Left lung (tissue), 10 donors: ENCODE results near the gene BLOC1S3. TPM values are rescaled to one million over a fixed set of nuclear protein-coding genes. Genes with fewer than 3 reads are reported as not detected.

Experiments used
- ATAC-seq: fragments of 200-7000 bp; cut with Tn5 transposase; one replicate; pipeline ENCODE4 v1.9.1; 2020; ENCODE audit warnings: moderate library complexity
- DNase-seq, 4 donors: peaks; one replicate each; pipeline ENCODE4 v3.0.0-alpha.2; 2013 to 2020
- H3K27ac ChIP-seq, 2 donors: fragments of 200-600 bp; sonication (generic) in 1 of 2; one replicate each; pipeline versions ENCODE4 v1.5.0 to v1.8.0; 2020 to 2021
- H3K27me3 ChIP-seq, 2 donors: fragments of 200-600 bp; sonication (generic) in 1 of 2; one replicate each; pipeline versions ENCODE4 v1.5.0 to v1.8.0; 2020 to 2021
- H3K36me3 ChIP-seq, 2 donors: fragments of 200-600 bp; sonication (generic) in 1 of 2; one replicate each; pipeline versions ENCODE4 v1.5.0 to v1.8.0; 2020 to 2021
- H3K4me1 ChIP-seq, 2 donors: fragments of 200-600 bp; one replicate each; pipeline ENCODE4 v1.8.0; 2021
- H3K4me3 ChIP-seq, 2 donors: fragments of 200-600 bp; sonication (generic) in 1 of 2; one replicate each; pipeline versions ENCODE4 v1.5.0 to v1.8.0; 2020 to 2021; ENCODE audit warnings: mild to moderate bottlenecking in 1 of 2
- H3K9me3 ChIP-seq, 2 donors: fragments of 200-600 bp; sonication (generic) in 1 of 2; one replicate each; pipeline versions ENCODE4 v1.5.0 to v1.8.0; 2020 to 2021
- intact Hi-C, 2 donors: fragments of 100-400 bp; cut with DNase I; formaldehyde crosslinking; loops; one replicate each; pipeline versions ENCODE4 v1.11.2 to v1.14.2; 2022
- polyA plus RNA-seq, 6 donors: library from polyadenylated mRNA; unstranded; fragments of 120-200 nt; gene quantifications; one replicate each; pipeline ENCODE4 v1.2.1, GENCODE V29; 2013; ENCODE audit not compliant: insufficient read length in 6 of 6
- total RNA-seq, 2 donors: library from RNA; stranded (reverse); fragmentation: NEBNext Ultra II Directional; extraction: Animal tissue kit (Norgen Biotek cat#: 25700); gene quantifications; one replicate each; pipeline ENCODE4 v1.2.1, GENCODE V29; 2021
- TF ChIP-seq, protein P1 (sequence below), 2 donors: fragments of 200-600 bp; sonication (generic) in 1 of 2; IDR thresholded peaks; one replicate each; pipeline versions ENCODE4 v1.5.0 to v1.8.0; 2021; ENCODE audit warnings: antibody characterized with exemption in 2 of 2
- donor health status: DM: no; HTN: yes; CAD: no.
- donor health status: DM: no; HTN: no; CAD: no.

The BLOC1S3 gene
- total and polyA plus RNA-seq, 8 donors, result 7.8 to 15.8 (median 9.8) TPM

DNA sequence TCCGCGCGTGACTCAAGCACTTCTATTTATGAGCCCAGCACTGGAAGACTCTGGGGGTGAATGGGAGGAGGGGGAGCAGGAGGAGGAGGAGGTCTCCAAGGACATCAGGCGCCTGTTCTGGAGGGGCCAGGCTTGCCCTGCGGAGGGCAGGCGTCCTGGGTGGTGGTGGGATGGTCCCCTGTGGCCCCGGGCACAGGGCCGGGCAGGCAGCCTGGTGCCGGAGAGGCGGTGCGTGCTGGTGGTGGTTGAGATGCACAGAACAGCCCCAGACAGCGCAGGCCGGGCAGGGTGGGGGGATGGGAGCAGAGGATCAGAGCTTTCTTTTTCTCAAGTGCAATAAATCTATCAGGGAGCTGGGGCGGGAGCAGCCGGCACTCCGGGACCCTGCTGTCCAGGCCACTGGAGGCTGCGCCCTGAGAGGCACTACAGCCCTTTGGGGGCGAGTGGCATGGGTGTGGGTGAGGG is 31.8 kb upstream of the BLOC1S3 start:
- Histone ChIP-seq H3K9me3 (no peaks in the 10 kb centered on the region), H3K27me3 (peaks cover 7 to 15% of the 10 kb centered on the region in 2 donors), H3K36me3 (peaks cover 0 to 68% of the 10 kb centered on the region in 2 donors), H3K4me3 (no peak overlapping the region), H3K4me1 (peaks cover under 1 to 2% of the 10 kb centered on the region in 2 donors), H3K27ac (no peak overlapping the region)
- DNase-seq (no peak), ATAC-seq (no peak)
- intact Hi-C loops, result no loop called here
- TF ChIP-seq, protein P1, sequence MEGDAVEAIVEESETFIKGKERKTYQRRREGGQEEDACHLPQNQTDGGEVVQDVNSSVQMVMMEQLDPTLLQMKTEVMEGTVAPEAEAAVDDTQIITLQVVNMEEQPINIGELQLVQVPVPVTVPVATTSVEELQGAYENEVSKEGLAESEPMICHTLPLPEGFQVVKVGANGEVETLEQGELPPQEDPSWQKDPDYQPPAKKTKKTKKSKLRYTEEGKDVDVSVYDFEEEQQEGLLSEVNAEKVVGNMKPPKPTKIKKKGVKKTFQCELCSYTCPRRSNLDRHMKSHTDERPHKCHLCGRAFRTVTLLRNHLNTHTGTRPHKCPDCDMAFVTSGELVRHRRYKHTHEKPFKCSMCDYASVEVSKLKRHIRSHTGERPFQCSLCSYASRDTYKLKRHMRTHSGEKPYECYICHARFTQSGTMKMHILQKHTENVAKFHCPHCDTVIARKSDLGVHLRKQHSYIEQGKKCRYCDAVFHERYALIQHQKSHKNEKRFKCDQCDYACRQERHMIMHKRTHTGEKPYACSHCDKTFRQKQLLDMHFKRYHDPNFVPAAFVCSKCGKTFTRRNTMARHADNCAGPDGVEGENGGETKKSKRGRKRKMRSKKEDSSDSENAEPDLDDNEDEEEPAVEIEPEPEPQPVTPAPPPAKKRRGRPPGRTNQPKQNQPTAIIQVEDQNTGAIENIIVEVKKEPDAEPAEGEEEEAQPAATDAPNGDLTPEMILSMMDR (IDR thresholded peaks at IDR 0.05), result no peak

GRCh38 chr19:45147835-45148676 is 30.5 kb upstream of the BLOC1S3 start:
- DNase-seq (no peak), ATAC-seq (no peak)
- TF ChIP-seq, protein P1 (IDR thresholded peaks at IDR 0.05), result no peak
- Histone ChIP-seq H3K27ac (no peak overlapping the region), H3K9me3 (no peaks in the 10 kb centered on the region), H3K36me3 (peaks cover 0 to 56% of the 10 kb centered on the region in 2 donors), H3K27me3 (peaks cover 20 to 28% of the 10 kb centered on the region in 2 donors), H3K4me3 (no peak overlapping the region), H3K4me1 (peaks cover 14% of the 10 kb centered on the region in 2 donors)
- intact Hi-C loops, result no loop called here

DNA sequence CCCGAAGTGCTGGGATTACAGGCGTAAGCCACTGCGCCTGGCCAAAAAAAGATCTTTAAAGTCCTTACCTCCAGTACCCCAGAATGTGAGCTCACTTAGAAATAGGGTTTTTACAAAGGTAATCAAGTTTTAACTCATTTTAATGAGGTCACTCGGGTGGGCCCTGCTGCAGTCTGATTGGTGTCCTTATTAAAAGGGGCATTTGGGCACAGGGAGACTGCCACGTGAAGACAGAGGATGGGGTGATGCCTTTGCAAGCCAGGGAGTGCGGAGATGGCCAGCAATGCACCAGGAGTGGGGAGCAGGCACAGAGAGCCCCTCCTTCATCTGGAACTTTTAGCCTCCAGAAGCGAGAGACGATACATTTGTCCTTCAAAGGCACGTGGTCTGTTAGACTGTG is 29.5 kb upstream of the BLOC1S3 start:
- Histone ChIP-seq H3K27ac (no peak overlapping the region), H3K4me3 (no peak overlapping the region), H3K4me1 (peaks cover 22 to 25% of the 10 kb centered on the region in 2 donors), H3K9me3 (no peaks in the 10 kb centered on the region), H3K36me3 (peaks cover 0 to 46% of the 10 kb centered on the region in 2 donors), H3K27me3 (peaks cover 29 to 39% of the 10 kb centered on the region in 2 donors)
- TF ChIP-seq, protein P1 (IDR thresholded peaks at IDR 0.05), result no peak
- no peak for DNase-seq
- ATAC-seq, result no peak
- intact Hi-C loops, result no loop called here

GRCh38 chr19:45150180-45150579 is 28.4 kb upstream of the BLOC1S3 start:
- TF ChIP-seq, protein P1 (IDR thresholded peaks at IDR 0.05), result no peak
- peaks cover 0 to 36% of the 10 kb centered on the region in 2 donors for H3K36me3 ChIP-seq

DNA sequence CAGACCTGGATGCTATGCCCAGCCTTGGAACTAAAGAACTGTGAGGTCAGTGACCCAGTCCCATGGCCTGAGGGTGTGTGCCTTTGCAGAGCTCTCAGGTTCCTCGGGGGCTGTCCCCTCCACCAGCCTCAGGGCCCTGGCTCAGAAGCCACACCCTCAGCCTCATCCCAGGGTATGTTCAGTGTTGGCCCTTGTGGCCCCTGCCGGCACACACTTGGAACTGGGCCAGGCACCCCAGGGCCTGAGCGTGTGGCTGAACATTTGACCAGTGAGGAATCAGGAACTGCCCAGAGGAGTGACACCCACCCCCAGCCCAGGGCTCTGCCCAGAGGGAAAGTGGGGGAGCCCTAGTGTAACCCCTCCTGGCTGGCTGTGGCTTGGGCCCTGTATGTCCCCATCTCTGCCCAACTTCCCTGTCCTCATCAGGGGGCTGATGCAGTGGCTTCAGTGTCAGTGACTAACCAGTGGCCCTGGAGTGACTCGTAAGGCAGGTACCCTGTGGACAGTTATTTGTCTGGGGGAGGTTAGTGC is 27.8 kb upstream of the BLOC1S3 start:
- H3K4me3 ChIP-seq, result no peak overlapping the region
- peaks cover 0 to 30% of the 10 kb centered on the region in 2 donors for H3K36me3 ChIP-seq
- DNase-seq (no peak), ATAC-seq (no peak)
- no peaks in the 10 kb centered on the region for H3K9me3 ChIP-seq
- intact Hi-C loops, result no loop called here
- peaks cover 29 to 56% of the 10 kb centered on the region in 2 donors for H3K27me3 ChIP-seq
- H3K4me1 ChIP-seq, result peaks cover 22 to 29% of the 10 kb centered on the region in 2 donors
- TF ChIP-seq, protein P1 (IDR thresholded peaks at IDR 0.05), result no peak
- no peak overlapping the region for H3K27ac ChIP-seq

More at GRCh38 chr19:45150180-45150579, 28.4 kb upstream of the BLOC1S3 start:
- Histone ChIP-seq H3K4me3 (no peak overlapping the region), H3K9me3 (no peaks in the 10 kb centered on the region), H3K4me1 (peaks cover 22 to 29% of the 10 kb centered on the region in 2 donors), H3K27me3 (peaks cover 29 to 49% of the 10 kb centered on the region in 2 donors), H3K27ac (no peak overlapping the region)
- DNase-seq (no peak), ATAC-seq (no peak)
- intact Hi-C loops, result no loop called here
